SK-N-SH (cell line): ENCODE results near the gene SUMF1. TPM values are rescaled to one million over a fixed set of nuclear protein-coding genes. Genes with fewer than 3 reads are reported as not detected.

ENCODE experiments used
- CTCF ChIA-PET: fragments of 300-600, 350-600 bp; formaldehyde crosslinking; extraction: SDS; loops from one replicate; lab custom pipeline; 2021; lab: Yijun Ruan, JAX
- POLR2A ChIA-PET: fragments of 350-600 bp; sonication (Branson Sonifier 250); formaldehyde crosslinking; extraction: SDS; loops from one replicate; lab custom pipeline; 2020; ENCODE audit warnings: antibody characterized with exemption, inconsistent platforms; lab: Yijun Ruan, JAX
- DNase-seq: peaks from one replicate; pipeline ENCODE4 v3.0.0; 2012
- H2AFZ ChIP-seq: fragments of 200-600 bp; sonication (generic); 2 replicates; pipeline ENCODE4 v1.8.1; 2016; ENCODE audit warnings: antibody characterized with exemption, mild to moderate bottlenecking, low read depth
- H3F3A ChIP-seq: fragments of 200-600 bp; sonication (generic); replicated peaks from 2 replicates; pipeline ENCODE3; 2016; ENCODE audit warnings: antibody characterized with exemption, mild to moderate bottlenecking; ENCODE audit not compliant: insufficient read depth
- H3K27ac ChIP-seq, 2 experiments: fragments of 200-500 bp in 1 of 2; fragments of 200-600 bp in 1 of 2; sonication (Bioruptor generic) in 1 of 2; sonication (generic), shearing (Covaris generic) in 1 of 2; 2 replicates each; pipeline versions ENCODE4 v1.5.1 to v1.6.1; 2014 to 2016; ENCODE audit warnings: low read depth in 2 of 2, inconsistent platforms in 1 of 2, low read length in 1 of 2, mild to moderate bottlenecking in 1 of 2, mixed read lengths in 1 of 2
- H3K27me3 ChIP-seq: fragments of 200-600 bp; sonication (generic), shearing (Covaris generic); 2 replicates; pipeline ENCODE4 v1.6.1; 2016; ENCODE audit warnings: mixed run types; ENCODE audit not compliant: insufficient read depth
- H3K36me3 ChIP-seq, 2 experiments: fragments of 200-500 bp in 1 of 2; fragments of 200-600 bp in 1 of 2; sonication (Bioruptor generic) in 1 of 2; sonication (generic) in 1 of 2; replicated peaks in 1 of 2; 2 replicates each; pipeline versions ENCODE3 to v1.5.1; 2014 to 2016; ENCODE audit warnings: low read length in 1 of 2, mild to moderate bottlenecking in 1 of 2; ENCODE audit not compliant: insufficient read depth in 2 of 2, control insufficient read depth in 1 of 2
- H3K4me1 ChIP-seq, 2 experiments: fragments of 200-500 bp in 1 of 2; fragments of 200-600 bp in 1 of 2; sonication (Bioruptor generic) in 1 of 2; sonication (generic), shearing (Covaris generic) in 1 of 2; 2 replicates each; pipeline versions ENCODE4 v1.5.1 to v1.6.1; 2014 to 2016; ENCODE audit warnings: low read depth in 1 of 2, low read length in 1 of 2, mixed run types in 1 of 2; ENCODE audit not compliant: insufficient read depth in 2 of 2, control insufficient read depth in 1 of 2
- H3K4me2 ChIP-seq: fragments of 200-600 bp; sonication (generic), shearing (Covaris generic); 2 replicates; pipeline ENCODE4 v1.6.1; 2017; ENCODE audit warnings: mixed run types
- H3K4me3 ChIP-seq, 2 experiments: fragments of 200-500 bp in 1 of 2; fragments of 200-600 bp in 1 of 2; sonication (Bioruptor generic) in 1 of 2; sonication (generic), shearing (Covaris generic) in 1 of 2; 2 replicates each; pipeline versions ENCODE4 v1.5.1 to v1.8.1; 2014 to 2016; ENCODE audit warnings: low read depth in 2 of 2, inconsistent platforms in 1 of 2, low read length in 1 of 2, mild to moderate bottlenecking in 1 of 2, mixed read lengths in 1 of 2, moderate library complexity in 1 of 2
- H3K79me2 ChIP-seq: fragments of 200-600 bp; sonication (generic); 2 replicates; pipeline ENCODE4 v1.8.1; 2017; ENCODE audit warnings: mild to moderate bottlenecking; ENCODE audit not compliant: insufficient read depth
- H3K9ac ChIP-seq: fragments of 200-600 bp; sonication (generic); 2 replicates; pipeline ENCODE4 v1.6.1; 2017; ENCODE audit warnings: mixed run types
- H3K9me2 ChIP-seq: fragments of 200-600 bp; sonication (generic); 2 replicates; pipeline ENCODE4 v1.6.1; 2017; ENCODE audit warnings: mixed run types
- H3K9me3 ChIP-seq: fragments of 200-600 bp; sonication (generic); 2 replicates; pipeline ENCODE4 v1.6.1; 2017; ENCODE audit warnings: mixed run types, mild to moderate bottlenecking, moderate library complexity
- H4K20me1 ChIP-seq: fragments of 200-600 bp; sonication (generic); 2 replicates; pipeline ENCODE4 v1.6.1; 2017; ENCODE audit warnings: mild to moderate bottlenecking, mixed run types; ENCODE audit not compliant: insufficient read depth
- CHD2 ChIP-seq: fragments of 150-350 bp; IDR thresholded peaks from 2 replicates; pipeline ENCODE4 v1.6.1; 2018; ENCODE audit warnings: low read length; ENCODE audit not compliant: partially characterized antibody
- FOSL2 ChIP-seq: IDR thresholded peaks from 2 replicates; pipeline ENCODE4 v1.4.0; 2012; ENCODE audit warnings: low read depth, mild to moderate bottlenecking, moderate library complexity, borderline replicate concordance
- FOXM1 ChIP-seq: IDR thresholded peaks from 2 replicates; pipeline ENCODE4 v1.4.0; 2012; ENCODE audit warnings: low read depth, mild to moderate bottlenecking
- GATA2 ChIP-seq: sonication (generic); formaldehyde crosslinking; IDR thresholded peaks from 2 replicates; pipeline ENCODE4 v1.5.0; 2020; ENCODE audit warnings: mild to moderate bottlenecking, missing genetic modification reagents
- JUND ChIP-seq: IDR thresholded peaks from 2 replicates; pipeline ENCODE4 v1.4.0; 2012
- MAX ChIP-seq: IDR thresholded peaks from 2 replicates; pipeline ENCODE4 v1.4.0; 2012; ENCODE audit warnings: low read depth
- RCOR1 ChIP-seq: fragments of 150-350 bp; IDR thresholded peaks from 2 replicates; pipeline ENCODE4 v1.6.1; 2017; ENCODE audit warnings: antibody characterized with exemption, low read length
- RXRA ChIP-seq: IDR thresholded peaks from 2 replicates; pipeline ENCODE4 v1.4.0; 2012; ENCODE audit warnings: low read depth, mild to moderate bottlenecking, borderline replicate concordance
- SMC3 ChIP-seq: IDR thresholded peaks from 2 replicates; pipeline ENCODE4 v1.6.1; 2012; ENCODE audit warnings: low read depth, low read length, improper control_type of control experiment
- TCF12 ChIP-seq: IDR thresholded peaks from 2 replicates; pipeline ENCODE4 v1.4.0; 2012
- USF1 ChIP-seq: IDR thresholded peaks from 2 replicates; pipeline ENCODE4 v1.4.0; 2012; ENCODE audit warnings: low read depth, borderline replicate concordance
- USF2 ChIP-seq: fragments of 150-350 bp; IDR thresholded peaks from 2 replicates; pipeline ENCODE4 v1.6.1; 2017; ENCODE audit warnings: antibody characterized with exemption, low read length, low read depth, borderline replicate concordance
- YY1 ChIP-seq: IDR thresholded peaks from 2 replicates; pipeline ENCODE4 v1.4.0; 2012; ENCODE audit warnings: low read depth, mild to moderate bottlenecking
- WGBS: methylation state at CpG from one replicate; pipeline ENCODE4 v1.1.6; 2017; ENCODE audit warnings: low lambda C conversion rate; 5-methylcytosine and 5-hydroxymethylcytosine counted together
- polyA plus RNA-seq, 3 experiments: library from polyadenylated mRNA; depleted of rRNA; stranded (reverse); fragments of >200 nt; gene quantifications; 2 replicates each; pipeline ENCODE4 v1.2.3, GENCODE V29; 2012
- TF ChIP-seq, protein P1 (sequence below): IDR thresholded peaks from 2 replicates; pipeline ENCODE4; 2012

The SUMF1 gene
- polyA plus RNA-seq, 1 of the 3 experiments (the other 2 are of a cell fraction): 56.9 TPM

- CTCF ChIA-PET: interaction anchor here (1.0 kb wide), 1 partner anchor 551 kb away, joined by 3 read pairs; no protein-coding TSS in a partner anchor
- 52% methylated on average over 2 of the region's 2 CpGs for WGBS
Measured at GRCh38 chr3:4472766-4473165, 5.7 kb upstream of the SUMF1 start.

DNA sequence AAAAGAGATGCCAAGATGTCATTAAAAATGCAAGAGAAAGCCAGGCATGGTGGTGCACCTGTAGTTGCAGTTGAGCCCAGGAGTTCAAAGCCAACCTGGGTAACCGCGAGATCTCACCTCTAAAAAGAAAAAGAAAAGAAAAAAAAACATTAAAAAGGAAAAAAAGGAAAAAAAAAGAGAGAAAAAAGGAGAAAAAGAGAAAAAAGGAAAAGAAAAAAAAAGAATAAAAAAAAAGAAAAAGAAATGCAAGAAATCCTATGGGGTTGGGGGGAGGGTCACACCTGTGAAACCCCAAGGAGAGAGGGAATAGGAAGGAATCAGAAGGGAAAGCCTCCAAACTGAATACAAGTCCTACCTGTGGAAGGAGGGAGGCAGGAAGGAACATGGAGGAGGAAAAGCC lies 5.2 kb upstream of the SUMF1 start:
- WGBS: 80% methylated on average over 2 of the region's 2 CpGs
- DNase-seq: no peak
- Histone ChIP-seq H3F3A (no peaks in the 10 kb centered on the region), H3K36me3 (no peaks in the 10 kb centered on the region), H3K27ac (no peak overlapping the region), H4K20me1 (no peaks in the 10 kb centered on the region), H2AFZ (no peak overlapping the region), H3K27me3 (no peaks in the 10 kb centered on the region; the same call in 1 of the 2 replicates), H3K9ac (no peak overlapping the region), H3K4me2 (no peak overlapping the region), H3K4me1 (no peaks in the 10 kb centered on the region), H3K79me2 (no peaks in the 10 kb centered on the region), H3K9me3 (no peaks in the 10 kb centered on the region), H3K9me2 (no peaks in the 10 kb centered on the region), H3K4me3 (no peak overlapping the region)
- CTCF ChIA-PET: interaction anchor here (1.0 kb wide), 1 partner anchor 552 kb away, joined by 3 read pairs; no protein-coding TSS in a partner anchor
- no peak for TF ChIP-seq MAX
- no peak for TF ChIP-seq JUND
- no peak for TF ChIP-seq CHD2
- no peak for TF ChIP-seq USF2
- no peak for TF ChIP-seq GATA2 (CRISPR knock-in tag)
- POLR2A ChIA-PET: no interaction called here

More at GRCh38 chr3:4472766-4473165, 5.7 kb upstream of the SUMF1 start:
- Histone ChIP-seq H3K9ac (no peak overlapping the region), H4K20me1 (no peaks in the 10 kb centered on the region), H3K27ac (no peak overlapping the region), H3K36me3 (no peaks in the 10 kb centered on the region), H3K4me2 (no peak overlapping the region), H2AFZ (no peak overlapping the region), H3K79me2 (no peaks in the 10 kb centered on the region), H3K4me3 (no peak overlapping the region), H3K9me3 (no peaks in the 10 kb centered on the region), H3K27me3 (no peaks in the 10 kb centered on the region; the same call in 1 of the 2 replicates), H3K4me1 (no peaks in the 10 kb centered on the region), H3K9me2 (no peaks in the 10 kb centered on the region), H3F3A (no peaks in the 10 kb centered on the region)
- POLR2A ChIA-PET: no interaction called here
- DNase-seq: no peak
- TF ChIP-seq SMC3 (no peak), USF1 (no peak), JUND (no peak), RXRA (no peak), FOSL2 (no peak), YY1 (no peak), FOXM1 (no peak), TCF12 (no peak), RCOR1 (no peak)
- TF ChIP-seq, protein P1, sequence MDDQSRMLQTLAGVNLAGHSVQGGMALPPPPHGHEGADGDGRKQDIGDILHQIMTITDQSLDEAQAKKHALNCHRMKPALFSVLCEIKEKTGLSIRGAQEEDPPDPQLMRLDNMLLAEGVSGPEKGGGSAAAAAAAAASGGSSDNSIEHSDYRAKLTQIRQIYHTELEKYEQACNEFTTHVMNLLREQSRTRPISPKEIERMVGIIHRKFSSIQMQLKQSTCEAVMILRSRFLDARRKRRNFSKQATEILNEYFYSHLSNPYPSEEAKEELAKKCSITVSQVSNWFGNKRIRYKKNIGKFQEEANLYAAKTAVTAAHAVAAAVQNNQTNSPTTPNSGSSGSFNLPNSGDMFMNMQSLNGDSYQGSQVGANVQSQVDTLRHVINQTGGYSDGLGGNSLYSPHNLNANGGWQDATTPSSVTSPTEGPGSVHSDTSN: no peak
